Panc1 (cell line): ENCODE data around the gene ELF5. TPM values are rescaled to one million over a fixed set of nuclear protein-coding genes. Genes with fewer than 3 reads are reported as not detected.

Experiments
- ATAC-seq: fragments of 200-7000 bp; cut with Tn5 transposase; 2 replicates; pipeline ENCODE4 v1.9.1; 2020; ENCODE audit warnings: mild to moderate bottlenecking, moderate library complexity
- BruUV-seq: library from RNA; stranded (reverse); fragments of 400-500 nt; replicated peaks from 2 replicates; lab custom pipeline; 2021; lab: Mats Ljungman, UMichigan
- CTCF ChIA-PET: fragments of 300-600 bp; sonication (Branson Sonifier 250); formaldehyde crosslinking; loops from one replicate; lab custom pipeline; 2022; ENCODE audit warnings: antibody characterized with exemption; lab: Charles Lee
- POLR2A ChIA-PET: fragments of 300-600 bp; sonication (Branson Sonifier 250); formaldehyde crosslinking; loops from one replicate; lab custom pipeline; 2022; ENCODE audit warnings: antibody characterized with exemption; lab: Charles Lee
- DNase-seq: peaks from one replicate; pipeline ENCODE4 v3.0.0-alpha.2; 2010; ENCODE audit warnings: low read depth, low spot score
- H3K27ac ChIP-seq: 2 replicates; pipeline ENCODE4 v1.5.1; 2011; ENCODE audit warnings: mild to moderate bottlenecking, low read length, inconsistent platforms
- H3K27me3 ChIP-seq: fragments of 200-500 bp; sonication (Bioruptor generic); 2 replicates; pipeline ENCODE4 v1.6.0; 2014; ENCODE audit warnings: low read length, inconsistent platforms; ENCODE audit not compliant: control insufficient read depth, insufficient read depth
- H3K36me3 ChIP-seq: fragments of 200-500 bp; sonication (Bioruptor generic); 2 replicates; pipeline ENCODE4 v1.5.1; 2014; ENCODE audit warnings: inconsistent platforms, mild to moderate bottlenecking, low read length, moderate library complexity; ENCODE audit not compliant: control insufficient read depth, insufficient read depth
- H3K4me1 ChIP-seq: 2 replicates; pipeline ENCODE4 v1.5.1; 2011; ENCODE audit warnings: inconsistent platforms, mild to moderate bottlenecking, low read length, moderate library complexity; ENCODE audit not compliant: control insufficient read depth, insufficient read depth
- H3K4me3 ChIP-seq, 2 experiments: 2 replicates each; pipeline ENCODE4 v1.5.1; 2011 to 2012; ENCODE audit warnings: low read depth in 2 of 2, low read length in 2 of 2, mild to moderate bottlenecking in 2 of 2, inconsistent platforms in 1 of 2, moderate library complexity in 1 of 2
- H3K9me3 ChIP-seq: fragments of 200-500 bp; sonication (Bioruptor generic); 2 replicates; pipeline ENCODE4 v1.5.1; 2014; ENCODE audit warnings: low read depth, mild to moderate bottlenecking, inconsistent platforms, low read length, moderate library complexity; ENCODE audit not compliant: control insufficient read depth, insufficient read depth
- CTCF ChIP-seq: fragments of 450-650 bp; IDR thresholded peaks from 2 replicates; pipeline ENCODE4 v1.5.1; 2017; ENCODE audit warnings: mild to moderate bottlenecking
- POLR2AphosphoS5 ChIP-seq: IDR thresholded peaks from 2 replicates; pipeline ENCODE4 v1.6.1; 2012; ENCODE audit warnings: mild to moderate bottlenecking, low read depth, low read length, moderate library complexity
- REST ChIP-seq, 2 experiments: IDR thresholded peaks; 2 replicates each; pipeline ENCODE4 v1.6.1; 2011 to 2012; ENCODE audit warnings: low read depth in 2 of 2, control low read depth in 1 of 2, low read length in 1 of 2, mild to moderate bottlenecking in 1 of 2, moderate library complexity in 1 of 2; ENCODE audit not compliant: insufficient read depth in 1 of 2
- SIN3A ChIP-seq: IDR thresholded peaks from 2 replicates; pipeline ENCODE4 v1.6.1; 2012; ENCODE audit warnings: low read depth, mild to moderate bottlenecking, low read length, moderate library complexity, borderline replicate concordance; ENCODE audit not compliant: insufficient read depth
- TCF7L2 ChIP-seq: IDR thresholded peaks from 2 replicates; pipeline ENCODE4 v1.6.1; 2011; ENCODE audit warnings: mild to moderate bottlenecking, low read depth, low read length, inconsistent platforms
- in situ Hi-C: cut with HindIII; loops from 2 replicates; pipeline ENCODE4 v1.10.0; 2016; ENCODE audit warnings: low sequenced_read_pairs, low pct_unique_long_range_greater_than_20kb
- intact Hi-C: fragments of 100-400 bp; cut with micrococcal nuclease; formaldehyde crosslinking; loops from one replicate; pipeline ENCODE4 v1.10.0; 2022; ENCODE audit not compliant: unreplicated experiment
- total RNA-seq: library from RNA; stranded (reverse); gene quantifications from one replicate; pipeline ENCODE4 v1.2.1, GENCODE V29; 2021; ENCODE audit not compliant: unreplicated experiment

The ELF5 gene
- total RNA-seq, 1 experiment from 2014 or later, result not detected

DNA sequence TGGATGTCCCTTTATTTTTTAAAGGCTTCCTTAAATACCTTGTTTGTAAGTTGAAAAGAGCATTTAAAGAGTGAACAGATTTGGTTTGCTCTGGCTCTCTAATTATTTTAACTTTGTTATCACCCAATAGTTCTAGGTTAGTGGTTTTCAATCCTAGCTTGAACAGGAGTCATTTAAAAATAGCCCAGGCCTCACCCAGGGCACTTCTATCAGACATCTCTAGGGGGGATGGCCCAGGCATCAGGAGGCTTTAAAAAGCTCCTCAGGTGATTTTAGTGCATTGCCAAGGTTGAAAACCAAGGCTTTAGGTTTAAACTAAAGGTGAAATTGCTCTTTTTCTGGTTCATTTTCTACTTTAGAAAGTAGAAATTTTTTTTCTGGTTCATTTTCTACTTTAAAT is 66.5 kb downstream of the ELF5 start:
- peaks cover 15% of the 10 kb centered on the region for H3K36me3 ChIP-seq
- H3K27me3 ChIP-seq, result no peaks in the 10 kb centered on the region
- no peak for TF ChIP-seq POLR2AphosphoS5
- TF ChIP-seq SIN3A, result no peak
- no peak for TF ChIP-seq TCF7L2
- TF ChIP-seq CTCF, result no peak
- no peak for TF ChIP-seq REST (IDR thresholded peaks at IDR 0.05; ENCODE audit: insufficient read depth in 1 of 2, low read depth in 2 of 2, low read length in 1 of 2)
- intact Hi-C loops (no loop called here), in situ Hi-C loops (no loop called here)
- H3K4me3 ChIP-seq, result no peak overlapping the region
- H3K9me3 ChIP-seq, result no peaks in the 10 kb centered on the region; the same call in 1 of the 2 replicates
- BruUV-seq, result no TSS peak
- H3K4me1 ChIP-seq, result peaks cover 6% of the 10 kb centered on the region; the same call in 1 of the 2 replicates
- DNase-seq, result no peak
- ChIA-PET POLR2A (no interaction called here), CTCF (no interaction called here)
- ATAC-seq, result no peak
- no peak overlapping the region for H3K27ac ChIP-seq

GRCh38 chr11:34446386-34446785 is 67.2 kb downstream of the ELF5 start:
- Histone ChIP-seq H3K27me3 (no peaks in the 10 kb centered on the region), H3K4me3 (no peak overlapping the region), H3K9me3 (no peaks in the 10 kb centered on the region; the same call in 1 of the 2 replicates), H3K4me1 (peaks cover 6% of the 10 kb centered on the region; the same call in 1 of the 2 replicates), H3K36me3 (peaks cover 12% of the 10 kb centered on the region), H3K27ac (no peak overlapping the region)
- no peak for DNase-seq
- TF ChIP-seq POLR2AphosphoS5 (no peak), REST (IDR thresholded peaks at IDR 0.05; ENCODE audit: insufficient read depth in 1 of 2, low read depth in 2 of 2, low read length in 1 of 2) (no peak), TCF7L2 (no peak), CTCF (no peak), SIN3A (no peak)
- CTCF ChIA-PET, result interaction anchor here (0.5 kb wide), 1 partner anchor 57 kb away, joined by 3 read pairs; no protein-coding TSS in a partner anchor
- POLR2A ChIA-PET, result no interaction called here
- no peak for ATAC-seq
- intact Hi-C loops (no loop called here), in situ Hi-C loops (no loop called here)
- no TSS peak for BruUV-seq
